ENCODE results near the gene RFX4. TPM values are rescaled to one million over a fixed set of nuclear protein-coding genes. Genes with fewer than 3 reads are reported as not detected.

RFX4 gene
- total RNA-seq, 1 experiment from 2014 or later, result not detected

DNA sequence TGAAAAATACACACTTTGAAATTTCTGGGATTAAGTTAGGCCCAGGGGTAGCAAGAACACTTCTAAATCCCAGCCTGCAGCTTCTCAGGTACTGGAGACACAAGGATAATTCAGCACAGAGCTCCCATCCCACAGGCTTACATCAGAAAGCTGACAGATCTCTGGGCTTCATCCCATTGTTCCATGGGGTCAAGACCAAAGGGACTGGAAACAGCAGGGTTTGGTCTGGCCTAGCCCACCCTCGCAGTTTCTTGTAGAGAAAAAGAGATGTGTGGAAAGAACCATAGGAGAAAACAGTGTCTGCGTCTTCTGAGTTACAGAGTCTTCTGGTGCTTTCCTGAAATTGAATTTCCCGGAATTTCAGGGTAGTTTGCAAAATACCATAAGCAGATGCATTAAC, 132.1 kb downstream of the RFX4 start:
- Histone ChIP-seq H3K4me3 (replicated peaks in 1 of 2; ENCODE audit: low read depth in 1 of 2, low read length in 2 of 2) (no peak overlapping the region), H3K4me1 (ENCODE audit: control insufficient read depth in 1 of 2, insufficient read depth in 2 of 2, low read length in 2 of 2) (no peaks in the 10 kb centered on the region), H3K4me2 (ENCODE audit: low read length) (no peak overlapping the region), H3K9ac (ENCODE audit: low read length) (no peak overlapping the region), H2AFZ (ENCODE audit: low read depth, low read length, poor library complexity, severe bottlenecking) (no peak overlapping the region), H4K20me1 (ENCODE audit: insufficient read depth) (no peaks in the 10 kb centered on the region), H3K9me2 (ENCODE audit: insufficient read depth) (no peaks in the 10 kb centered on the region), H3K27ac (ENCODE audit: low read depth, low read length) (no peak overlapping the region), H3K79me2 (ENCODE audit: insufficient read depth, low read length) (no peaks in the 10 kb centered on the region), H3K9me3 (ENCODE audit: control insufficient read depth in 1 of 2, insufficient read depth in 1 of 2, low read depth in 1 of 2, low read length in 2 of 2) (no peaks in the 10 kb centered on the region), H3K36me3 (ENCODE audit: control insufficient read depth in 1 of 2, insufficient read depth in 2 of 2, low read length in 2 of 2) (no peaks in the 10 kb centered on the region), H3K27me3 (ENCODE audit: insufficient read depth, low read length) (no peaks in the 10 kb centered on the region)
- RAD21 ChIA-PET (ENCODE audit: low non-redundant PET in 1 of 2, low total read pairs in 2 of 2, uncharacterized antibody in 2 of 2, unreplicated experiment in 2 of 2), result no interaction called here
- ATAC-seq, result no peak
- CTCF ChIA-PET, result interaction anchor here (1.3 kb wide), 1 partner anchor 9 kb away, joined by 4 read pairs; no protein-coding TSS in a partner anchor
- DNase-seq (ENCODE audit: low read depth, low spot score), result no peak
- no TSS peak for BruUV-seq (replicated peaks)
- POLR2A ChIA-PET, result no interaction called here
- no peak for TF ChIP-seq ZBTB33 (IDR thresholded peaks at IDR 0.05; ENCODE audit: extremely low read depth, insufficient replicate concordance, low read length)
- TF ChIP-seq POLR2A (IDR thresholded peaks at IDR 0.05; ENCODE audit: borderline replicate concordance, extremely low read depth, insufficient read depth, insufficient read length), result no peak
- TF ChIP-seq EGR1 (IDR thresholded peaks at IDR 0.05; ENCODE audit: low read depth), result no peak
- TF ChIP-seq, protein P1, sequence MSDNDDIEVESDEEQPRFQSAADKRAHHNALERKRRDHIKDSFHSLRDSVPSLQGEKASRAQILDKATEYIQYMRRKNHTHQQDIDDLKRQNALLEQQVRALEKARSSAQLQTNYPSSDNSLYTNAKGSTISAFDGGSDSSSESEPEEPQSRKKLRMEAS (IDR thresholded peaks at IDR 0.05), result no peak
- no peak for TF ChIP-seq JUND (IDR thresholded peaks at IDR 0.05)
- TF ChIP-seq TCF7L2 (IDR thresholded peaks at IDR 0.05; ENCODE audit: borderline replicate concordance, extremely low read depth, insufficient read depth, insufficient read length), result no peak
- intact Hi-C loops (cut with micrococcal nuclease), result no loop called here

DNA sequence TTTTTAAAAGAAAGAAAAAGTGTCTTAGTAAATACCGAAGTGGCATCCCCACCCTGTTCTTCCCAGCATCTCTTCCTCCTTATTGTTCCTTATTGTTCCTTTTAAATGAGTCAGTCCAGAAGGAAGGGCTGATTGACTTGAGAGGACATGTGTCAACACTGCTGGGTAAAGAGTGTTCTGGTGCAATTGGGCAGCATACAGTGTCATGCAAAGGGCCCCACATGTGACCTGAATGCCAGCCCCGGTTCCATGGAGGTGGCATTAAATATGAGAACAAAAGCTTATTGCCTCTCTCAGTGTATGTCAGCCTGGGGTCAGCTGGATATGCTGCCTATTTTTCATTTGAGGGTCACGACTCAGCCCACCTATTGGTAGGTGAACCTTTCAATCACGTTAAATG, 132.8 kb downstream of the RFX4 start:
- RAD21 ChIA-PET (ENCODE audit: low non-redundant PET in 1 of 2, low total read pairs in 2 of 2, uncharacterized antibody in 2 of 2, unreplicated experiment in 2 of 2), result no interaction called here

More for the DNA sequence above, 132.8 kb downstream of the RFX4 start:
- no peaks in the 10 kb centered on the region for H3K27me3 ChIP-seq (ENCODE audit: insufficient read depth, low read length)
- TF ChIP-seq, protein P1 (IDR thresholded peaks at IDR 0.05), result no peak
- TF ChIP-seq REST (IDR thresholded peaks at IDR 0.05; ENCODE audit: low read depth) (no peak), CEBPB (IDR thresholded peaks at IDR 0.05; ENCODE audit: low read depth) (no peak), POLR2A (IDR thresholded peaks at IDR 0.05; ENCODE audit: borderline replicate concordance, extremely low read depth, insufficient read depth, insufficient read length) (no peak), EZH2phosphoT487 (IDR thresholded peaks at IDR 0.05; ENCODE audit: borderline replicate concordance) (no peak), RAD21 (IDR thresholded peaks at IDR 0.05; ENCODE audit: low read depth) (no peak)
- TF ChIP-seq, protein P2, sequence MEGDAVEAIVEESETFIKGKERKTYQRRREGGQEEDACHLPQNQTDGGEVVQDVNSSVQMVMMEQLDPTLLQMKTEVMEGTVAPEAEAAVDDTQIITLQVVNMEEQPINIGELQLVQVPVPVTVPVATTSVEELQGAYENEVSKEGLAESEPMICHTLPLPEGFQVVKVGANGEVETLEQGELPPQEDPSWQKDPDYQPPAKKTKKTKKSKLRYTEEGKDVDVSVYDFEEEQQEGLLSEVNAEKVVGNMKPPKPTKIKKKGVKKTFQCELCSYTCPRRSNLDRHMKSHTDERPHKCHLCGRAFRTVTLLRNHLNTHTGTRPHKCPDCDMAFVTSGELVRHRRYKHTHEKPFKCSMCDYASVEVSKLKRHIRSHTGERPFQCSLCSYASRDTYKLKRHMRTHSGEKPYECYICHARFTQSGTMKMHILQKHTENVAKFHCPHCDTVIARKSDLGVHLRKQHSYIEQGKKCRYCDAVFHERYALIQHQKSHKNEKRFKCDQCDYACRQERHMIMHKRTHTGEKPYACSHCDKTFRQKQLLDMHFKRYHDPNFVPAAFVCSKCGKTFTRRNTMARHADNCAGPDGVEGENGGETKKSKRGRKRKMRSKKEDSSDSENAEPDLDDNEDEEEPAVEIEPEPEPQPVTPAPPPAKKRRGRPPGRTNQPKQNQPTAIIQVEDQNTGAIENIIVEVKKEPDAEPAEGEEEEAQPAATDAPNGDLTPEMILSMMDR (IDR thresholded peaks at IDR 0.05 in 2 of 3, conservative IDR thresholded peaks at IDR 0.05 in 1 of 3; ENCODE audit: borderline replicate concordance in 1 of 3, insufficient read depth in 1 of 3, low read depth in 2 of 3, low read length in 2 of 3), result no peak
- ChIA-PET CTCF (interaction anchor here (1.3 kb wide), 1 partner anchor 9 kb away, joined by 4 read pairs; no protein-coding TSS in a partner anchor), POLR2A (no interaction called here)
- no peaks in the 10 kb centered on the region for H3K9me2 ChIP-seq (ENCODE audit: insufficient read depth)
- no peaks in the 10 kb centered on the region for H3K4me1 ChIP-seq (ENCODE audit: control insufficient read depth in 1 of 2, insufficient read depth in 2 of 2, low read length in 2 of 2)
- H3K4me3 ChIP-seq (replicated peaks in 1 of 2; ENCODE audit: low read depth in 1 of 2, low read length in 2 of 2), result no peak overlapping the region
- no peak overlapping the region for H2AFZ ChIP-seq (ENCODE audit: low read depth, low read length, poor library complexity, severe bottlenecking)
- H3K9ac ChIP-seq (ENCODE audit: low read length), result no peak overlapping the region
- no peak overlapping the region for H3K27ac ChIP-seq (ENCODE audit: low read depth, low read length)
- no peaks in the 10 kb centered on the region for H3K79me2 ChIP-seq (ENCODE audit: insufficient read depth, low read length)
- no peaks in the 10 kb centered on the region for H4K20me1 ChIP-seq (ENCODE audit: insufficient read depth)
- no peak overlapping the region for H3K4me2 ChIP-seq (ENCODE audit: low read length)
- no peak for DNase-seq (ENCODE audit: low read depth, low spot score)
- no peak for ATAC-seq
- BruUV-seq (replicated peaks), result no TSS peak
- no peaks in the 10 kb centered on the region for H3K36me3 ChIP-seq (ENCODE audit: control insufficient read depth in 1 of 2, insufficient read depth in 2 of 2, low read length in 2 of 2)
- intact Hi-C loops (cut with micrococcal nuclease), result no loop called here
- no peaks in the 10 kb centered on the region for H3K9me3 ChIP-seq (ENCODE audit: control insufficient read depth in 1 of 2, insufficient read depth in 1 of 2, low read depth in 1 of 2, low read length in 2 of 2)

All from HCT116 (cell line).